Right lobe of liver (tissue), 4 donors: ENCODE results near the gene PRAC1.

Source experiments
- CTCF ChIP-seq, 4 donors: fragments of 200-600 bp in 3 of 4; fragments of 450-650 bp in 1 of 4; IDR thresholded peaks; one replicate each; pipeline versions ENCODE4 v1.5.1 to v1.8.0; 2016 to 2022; ENCODE audit warnings: antibody characterized with exemption in 4 of 4, mild to moderate bottlenecking in 2 of 4
- POLR2A ChIP-seq: fragments of 450-650 bp; IDR thresholded peaks from one replicate; pipeline ENCODE4 v1.6.1; 2017; ENCODE audit warnings: antibody characterized with exemption, mild to moderate bottlenecking
- donor health status: DM: no; HTN: no; CAD: no.
- donor health status: DM: no; HTN: no; CAD: no.
- donor health status: DM: no; HTN: yes; CAD: no.

- TF ChIP-seq CTCF (IDR thresholded peaks at IDR 0.05) (no peak), POLR2A (no peak)
These were observed 2.6 kb downstream of the PRAC1 start for GRCh38 chr17:48719642-48720265.
